Jurkat, Clone E6-1 (cell line): Measurements from ENCODE around the gene PRKAR1B.
"Not testable (repeated sequence)": the region's sequence is repeated elsewhere in the genome, so short reads cannot be mapped to it uniquely, and the experiment has no call there.

Experiments used
- DNase-seq: peaks from one replicate; pipeline ENCODE4 v3.0.0-alpha.2; 2011; ENCODE audit warnings: low read depth, low spot score
- H3K4me3 ChIP-seq: 2 replicates; pipeline ENCODE4 v1.5.1; 2011; ENCODE audit warnings: mild to moderate bottlenecking, low read length, control low read depth, moderate library complexity

Gene PRKAR1B

DNA sequence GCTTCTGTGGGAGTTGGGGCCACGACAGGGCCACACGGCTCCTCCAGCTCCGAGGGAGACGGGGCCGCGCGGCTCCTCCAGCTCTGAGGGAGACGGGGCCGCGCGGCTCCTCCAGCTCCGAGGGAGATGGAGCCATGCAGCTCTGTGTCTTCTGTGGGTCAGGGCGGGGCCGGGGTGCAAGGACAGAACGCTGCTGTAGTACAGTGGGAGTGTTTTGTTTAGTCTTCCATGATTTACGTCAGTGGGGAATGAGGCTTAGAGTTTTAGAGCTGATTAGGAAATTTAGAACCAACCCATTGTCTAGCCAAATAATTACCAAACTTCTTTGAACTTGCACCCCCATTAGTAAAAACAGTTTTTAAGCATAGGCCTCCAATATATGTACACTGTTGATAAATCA lies 32.9 kb upstream of the PRKAR1B start:
- no peak overlapping the region for H3K4me3 ChIP-seq
- no peak for DNase-seq

DNA sequence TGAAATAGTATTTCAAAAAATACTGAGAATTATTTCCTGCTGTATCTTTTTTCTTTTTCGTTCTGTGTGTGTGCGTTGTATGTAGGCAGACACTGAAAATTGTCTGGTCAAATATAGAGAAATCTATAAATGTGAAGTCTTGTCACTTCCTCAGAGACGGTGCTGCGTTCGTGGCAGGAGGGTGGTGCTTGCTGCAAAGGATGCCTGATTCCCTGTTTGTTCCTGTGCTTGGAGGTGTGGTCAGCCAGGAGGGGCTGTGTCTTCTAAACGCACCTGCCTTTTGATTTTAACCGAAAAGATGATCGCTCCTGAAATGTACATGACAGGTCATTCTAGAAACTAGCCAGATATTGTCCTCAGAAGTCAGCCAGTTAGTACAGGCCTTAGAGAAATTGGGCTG lies 32.5 kb upstream of the PRKAR1B start:
- DNase-seq, result no peak
- no peak overlapping the region for H3K4me3 ChIP-seq

DNA sequence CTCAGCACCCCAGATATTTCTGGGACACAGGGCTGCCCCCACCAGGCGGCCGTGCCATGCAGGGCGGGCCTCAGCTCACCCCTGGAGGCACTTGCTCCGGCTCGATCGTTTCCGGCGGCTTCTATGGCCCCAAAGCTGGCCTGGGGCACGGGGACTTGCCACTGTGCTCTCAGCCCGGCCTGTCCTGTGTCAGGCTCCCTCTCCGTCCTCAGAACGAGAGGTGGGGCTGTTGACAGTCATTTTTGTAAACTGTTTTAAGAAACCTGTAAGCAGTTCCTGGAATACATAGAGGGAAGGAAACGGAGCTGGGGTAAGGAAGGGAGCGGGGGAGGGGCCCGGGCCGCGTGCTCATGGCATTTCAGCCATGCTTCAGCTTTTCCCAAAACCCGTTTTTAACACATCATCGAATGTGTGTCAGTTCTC lies 30.7 kb upstream of the PRKAR1B start:
- DNase-seq, result no peak
- H3K4me3 ChIP-seq, result no peak overlapping the region

DNA sequence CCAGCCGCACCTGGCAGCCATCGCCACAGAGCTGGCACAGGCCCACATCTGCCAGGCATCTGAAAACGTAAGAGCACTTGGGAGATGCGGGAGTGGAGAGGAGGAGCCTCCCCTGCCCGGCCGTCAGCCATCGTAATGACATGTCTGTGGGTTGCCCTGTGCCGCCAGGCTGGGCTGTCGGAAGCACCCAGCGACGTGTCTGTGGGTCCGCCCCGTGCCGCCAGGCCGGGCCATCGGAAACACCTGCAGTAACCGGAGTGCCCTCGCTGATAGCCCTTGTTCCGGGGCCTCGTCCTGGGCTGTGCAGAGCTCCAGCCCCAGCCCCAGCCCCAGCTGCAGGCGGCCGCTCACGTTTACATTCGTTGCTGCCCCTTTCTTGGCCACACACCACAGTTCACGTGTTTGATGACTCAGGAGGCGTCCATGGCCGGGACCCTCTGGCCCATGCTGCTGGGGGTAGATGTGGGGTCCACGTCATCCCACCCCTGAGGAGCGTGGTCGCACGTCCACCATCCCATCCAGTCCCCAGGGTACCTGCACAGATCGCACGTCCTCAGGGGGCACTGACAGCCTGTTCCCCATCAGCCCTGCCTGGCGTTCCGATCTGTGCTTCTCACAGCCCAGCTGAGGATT lies 30.0 kb upstream of the PRKAR1B start:
- no peak overlapping the region for H3K4me3 ChIP-seq
- DNase-seq, result no peak

DNA sequence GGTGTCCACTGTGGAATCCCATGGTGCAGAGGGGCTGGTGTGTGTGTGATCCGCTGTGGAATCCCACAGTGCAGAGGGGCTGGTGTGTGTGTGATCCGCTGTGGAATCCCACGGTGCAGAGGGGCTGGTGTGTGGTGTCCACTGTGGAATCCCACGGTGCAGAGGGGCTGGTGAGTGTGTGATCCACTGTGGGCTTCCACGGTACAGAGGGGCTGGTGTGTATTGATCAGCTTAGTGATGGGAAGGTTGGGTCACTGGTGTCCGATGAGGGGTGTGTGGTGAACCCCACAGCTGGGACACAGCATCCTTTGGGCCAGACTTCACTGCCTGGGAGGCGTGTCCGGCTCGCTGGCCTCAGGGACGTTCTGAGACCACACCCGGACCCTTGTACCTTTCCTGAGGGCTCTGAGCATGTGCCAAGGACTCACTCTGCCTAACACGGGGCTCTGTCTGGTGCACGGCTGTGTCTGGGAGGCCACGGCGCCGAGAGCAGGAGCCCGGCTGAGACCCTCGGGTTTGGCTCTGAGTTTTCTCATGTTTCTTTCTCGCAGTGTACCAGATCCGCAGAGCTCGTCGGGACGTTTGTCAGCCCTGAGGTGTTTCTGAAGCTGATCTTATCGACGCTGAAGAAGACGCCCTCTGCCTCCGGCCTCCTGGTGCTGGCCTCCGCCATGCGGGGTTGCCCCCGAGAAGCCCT lies 29.3 kb upstream of the PRKAR1B start:
- no peak for DNase-seq

DNA sequence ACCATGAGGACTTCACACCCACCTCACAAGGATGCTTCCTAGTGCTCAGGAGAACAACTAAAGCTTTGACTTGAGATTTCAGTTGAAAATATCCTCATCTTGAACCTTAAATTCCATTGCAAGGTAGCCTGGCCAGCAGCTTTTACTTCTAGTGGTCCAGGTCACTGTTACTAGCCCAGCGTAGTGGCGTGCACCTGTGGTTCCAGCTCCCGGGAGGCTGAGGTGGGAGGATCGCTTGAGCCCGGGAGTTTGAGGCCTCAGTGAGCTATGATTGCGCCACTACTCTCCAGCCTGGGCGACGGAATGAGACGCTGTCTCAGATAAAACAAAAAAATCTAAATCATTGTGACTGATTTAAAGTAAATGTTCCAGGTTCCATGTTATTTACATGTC lies 28.3 kb upstream of the PRKAR1B start:
- no peak for DNase-seq
- no peak overlapping the region for H3K4me3 ChIP-seq

More for the DNA sequence above, 29.3 kb upstream of the PRKAR1B start:
- no peak overlapping the region for H3K4me3 ChIP-seq

DNA sequence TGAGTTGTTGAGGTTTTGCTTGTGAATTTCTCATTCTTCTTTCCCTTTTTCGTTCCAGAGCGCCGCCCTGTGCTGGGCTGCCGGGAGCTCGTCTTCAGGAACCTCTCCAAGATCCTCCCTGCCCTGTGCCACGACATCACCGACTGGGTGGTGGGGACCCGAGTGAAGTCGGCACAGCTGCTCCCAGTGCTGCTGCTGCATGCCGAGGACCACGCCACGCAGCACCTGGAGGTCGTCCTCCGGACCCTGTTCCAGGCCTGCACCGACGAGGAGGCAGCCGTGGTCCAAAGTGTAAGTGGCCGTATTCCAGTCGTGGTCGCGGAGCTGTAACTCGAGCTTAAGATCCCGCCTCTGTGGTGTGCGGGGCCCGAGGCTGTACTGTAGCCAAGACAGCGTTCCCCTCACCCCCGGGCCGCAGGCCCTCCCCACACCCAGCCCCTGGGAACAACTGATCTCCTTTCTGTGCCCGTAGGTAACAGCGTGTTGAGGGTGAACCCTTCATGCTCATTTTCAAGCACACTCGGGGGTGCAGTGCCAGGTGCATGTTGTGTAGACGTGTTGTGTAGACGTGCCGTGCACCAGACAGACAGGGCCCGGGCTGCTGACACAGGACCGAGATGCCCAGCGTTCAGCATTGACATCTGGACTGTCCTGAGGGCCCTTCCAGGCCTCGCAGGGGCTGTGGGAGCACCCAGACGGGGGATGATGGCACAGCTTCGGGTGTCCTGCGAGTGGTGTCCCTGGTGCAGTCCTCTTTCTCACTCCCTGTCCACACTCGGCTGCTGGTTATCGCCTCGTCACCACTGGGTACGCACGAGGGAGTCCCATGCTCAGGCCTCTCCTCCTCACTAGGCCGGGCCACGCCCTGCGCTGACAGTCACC lies 27.7 kb upstream of the PRKAR1B start:
- no peak overlapping the region for H3K4me3 ChIP-seq
- no peak for DNase-seq

DNA sequence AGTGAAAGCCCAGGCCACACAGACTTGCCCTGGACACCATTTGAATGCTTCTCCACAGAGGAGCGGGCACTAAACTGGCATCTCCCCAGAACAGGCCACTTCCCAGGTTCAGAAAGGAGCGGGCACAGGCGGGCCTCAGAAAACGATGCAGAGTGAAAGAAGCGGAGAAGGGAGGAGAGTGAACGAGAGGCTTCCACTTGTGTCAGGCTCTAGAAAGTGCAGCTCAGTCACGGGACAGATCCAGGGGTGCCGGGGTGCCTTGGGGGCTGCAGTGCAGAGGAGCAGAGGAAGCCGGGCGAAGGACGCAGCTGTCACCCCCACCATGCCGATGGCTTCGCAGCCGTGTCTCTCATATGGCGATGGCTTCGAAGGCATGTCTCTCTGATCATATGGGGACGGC lies 26.1 kb upstream of the PRKAR1B start:
- no peak for DNase-seq
- no peak overlapping the region for H3K4me3 ChIP-seq

DNA sequence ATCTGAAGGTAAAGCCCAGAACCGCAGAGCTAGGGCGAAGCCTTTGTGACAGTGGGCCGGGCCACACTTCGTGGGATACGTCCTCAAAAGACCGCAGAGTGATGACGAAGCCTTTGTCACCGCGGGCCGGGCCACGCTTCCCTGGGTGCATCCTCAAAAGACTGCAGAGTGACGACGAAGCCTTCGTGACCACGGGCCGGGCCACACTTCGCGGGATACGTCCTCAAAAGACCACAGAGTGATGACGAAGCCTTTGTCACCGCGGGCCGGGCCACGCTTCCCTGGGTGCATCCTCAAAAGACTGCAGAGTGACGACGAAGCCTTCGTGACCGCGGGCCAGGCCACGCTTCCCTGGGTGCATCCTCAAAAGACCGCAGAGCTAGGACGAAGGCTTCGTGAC lies 25.2 kb upstream of the PRKAR1B start:
- not testable (repeated sequence) for H3K4me3 ChIP-seq, DNase-seq

DNA sequence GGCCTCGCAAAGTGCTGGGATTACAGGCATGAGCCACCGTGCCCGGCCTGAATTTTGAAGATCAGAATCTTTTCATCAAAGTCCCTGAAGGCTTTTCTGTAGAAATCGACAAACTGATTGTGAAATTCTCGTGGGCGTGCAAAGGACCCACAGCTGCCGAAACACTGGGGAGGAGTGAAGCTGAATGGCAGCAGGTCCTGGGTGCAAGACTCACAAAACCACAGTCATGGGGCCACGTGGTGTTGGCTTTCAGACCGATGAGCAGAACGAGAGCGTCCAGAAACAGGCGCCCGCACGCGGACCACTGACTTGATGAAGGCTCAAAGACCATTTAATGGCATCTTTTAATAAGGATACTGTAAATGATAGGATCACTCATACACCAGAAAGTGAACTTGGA lies 24.7 kb upstream of the PRKAR1B start:
- H3K4me3 ChIP-seq, result no peak overlapping the region
- DNase-seq, result no peak

DNA sequence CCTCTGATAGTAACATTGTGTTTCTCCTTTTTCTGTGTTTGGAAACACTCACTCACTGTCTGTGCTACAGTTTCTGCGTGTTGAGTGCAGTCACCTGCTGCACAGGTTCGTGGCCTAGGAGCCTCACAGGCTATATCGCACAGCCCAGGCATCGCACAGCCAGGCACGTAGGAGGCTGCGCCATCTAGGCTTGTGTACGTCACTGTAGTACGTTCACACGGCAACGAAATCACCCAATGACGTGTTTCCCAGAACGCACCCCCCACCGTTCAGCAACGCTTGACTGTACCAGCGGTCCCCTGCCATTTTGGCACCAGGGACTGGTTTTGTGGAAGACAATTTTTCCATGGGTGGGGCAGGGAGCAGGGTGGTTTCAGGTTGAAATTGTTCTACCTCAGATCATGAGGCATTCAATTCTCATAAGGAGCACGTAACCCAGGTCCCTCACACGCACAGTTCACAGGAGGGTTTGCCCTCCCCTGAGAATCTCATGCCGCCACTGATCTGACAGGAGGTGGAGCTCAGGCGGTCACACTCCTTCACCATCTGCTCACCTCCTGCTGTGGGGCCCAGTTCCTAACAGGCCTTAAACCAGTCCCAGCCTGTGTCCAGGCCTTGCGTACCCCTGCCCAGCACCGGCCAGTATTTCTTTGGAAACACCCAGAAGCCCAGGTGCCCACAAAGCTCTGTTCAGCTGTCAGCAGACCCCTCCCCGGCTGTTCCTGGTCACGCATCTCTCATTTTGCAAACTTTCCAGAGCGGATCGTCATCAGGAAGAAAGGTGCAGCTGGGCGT lies 23.2 kb upstream of the PRKAR1B start:
- no peak overlapping the region for H3K4me3 ChIP-seq
- DNase-seq, result no peak

DNA sequence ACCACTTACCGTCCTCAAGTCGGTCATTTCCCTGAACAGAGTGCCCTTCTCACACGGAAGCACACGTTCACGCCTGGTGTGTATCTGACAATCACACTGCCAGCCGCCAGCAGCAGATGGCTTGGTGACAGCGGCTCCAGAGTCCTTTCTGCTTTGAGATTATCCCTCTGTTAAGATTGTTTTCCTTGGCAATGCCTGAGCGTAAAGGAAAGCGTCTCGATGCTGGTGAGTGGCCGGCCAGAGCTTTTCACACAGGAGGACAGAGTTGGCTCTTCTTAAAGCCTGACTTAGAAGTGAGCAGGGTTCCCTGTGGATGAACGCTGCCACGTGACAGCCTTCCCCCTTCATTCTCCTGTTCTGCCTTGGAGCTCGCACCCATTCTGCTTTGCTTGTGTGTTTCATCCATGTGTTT lies 22.1 kb upstream of the PRKAR1B start:
- no peak for DNase-seq
- no peak overlapping the region for H3K4me3 ChIP-seq

DNA sequence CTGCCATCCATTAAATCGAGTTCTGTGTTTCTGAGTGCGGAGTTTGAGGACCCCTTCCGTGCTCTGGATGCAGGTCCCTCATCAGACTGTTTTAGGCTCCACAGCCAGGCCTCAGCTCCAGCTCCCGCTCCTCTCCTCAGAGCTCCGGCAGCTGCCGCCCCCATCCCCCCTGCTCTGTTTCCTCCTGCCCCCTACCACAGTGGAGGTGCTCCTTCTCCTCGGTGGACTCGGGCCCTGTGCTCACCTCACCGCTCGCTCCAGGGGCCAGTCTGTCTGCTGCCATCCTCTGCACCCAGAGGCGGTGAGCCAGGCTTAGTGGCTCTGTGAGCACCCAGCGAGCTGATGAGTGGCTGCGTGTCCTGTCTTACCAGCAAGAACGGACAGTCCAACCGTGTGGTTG lies 21.4 kb upstream of the PRKAR1B start:
- DNase-seq, result no peak
- no peak overlapping the region for H3K4me3 ChIP-seq

DNA sequence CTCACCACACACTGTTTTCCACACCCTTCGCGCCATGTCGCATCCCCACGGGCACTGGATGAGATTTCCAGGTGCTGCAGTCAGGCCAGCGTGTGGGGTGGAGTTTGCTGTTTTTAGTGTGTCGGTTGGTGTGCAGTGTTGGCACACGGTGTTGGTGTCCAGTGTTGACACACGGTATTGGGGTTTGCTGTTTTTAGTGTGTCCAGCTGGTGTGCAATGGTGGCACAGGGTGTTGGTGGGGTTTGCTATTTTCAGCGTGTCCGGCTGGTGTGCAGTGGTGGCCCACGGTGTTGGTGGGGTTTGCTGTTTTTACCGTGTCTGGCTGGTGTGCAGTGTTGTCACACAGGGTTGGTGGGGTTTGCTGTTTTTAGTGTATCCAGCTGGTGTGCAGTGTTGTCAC lies 20.1 kb upstream of the PRKAR1B start:
- no peak for DNase-seq
- H3K4me3 ChIP-seq, result no peak overlapping the region

DNA sequence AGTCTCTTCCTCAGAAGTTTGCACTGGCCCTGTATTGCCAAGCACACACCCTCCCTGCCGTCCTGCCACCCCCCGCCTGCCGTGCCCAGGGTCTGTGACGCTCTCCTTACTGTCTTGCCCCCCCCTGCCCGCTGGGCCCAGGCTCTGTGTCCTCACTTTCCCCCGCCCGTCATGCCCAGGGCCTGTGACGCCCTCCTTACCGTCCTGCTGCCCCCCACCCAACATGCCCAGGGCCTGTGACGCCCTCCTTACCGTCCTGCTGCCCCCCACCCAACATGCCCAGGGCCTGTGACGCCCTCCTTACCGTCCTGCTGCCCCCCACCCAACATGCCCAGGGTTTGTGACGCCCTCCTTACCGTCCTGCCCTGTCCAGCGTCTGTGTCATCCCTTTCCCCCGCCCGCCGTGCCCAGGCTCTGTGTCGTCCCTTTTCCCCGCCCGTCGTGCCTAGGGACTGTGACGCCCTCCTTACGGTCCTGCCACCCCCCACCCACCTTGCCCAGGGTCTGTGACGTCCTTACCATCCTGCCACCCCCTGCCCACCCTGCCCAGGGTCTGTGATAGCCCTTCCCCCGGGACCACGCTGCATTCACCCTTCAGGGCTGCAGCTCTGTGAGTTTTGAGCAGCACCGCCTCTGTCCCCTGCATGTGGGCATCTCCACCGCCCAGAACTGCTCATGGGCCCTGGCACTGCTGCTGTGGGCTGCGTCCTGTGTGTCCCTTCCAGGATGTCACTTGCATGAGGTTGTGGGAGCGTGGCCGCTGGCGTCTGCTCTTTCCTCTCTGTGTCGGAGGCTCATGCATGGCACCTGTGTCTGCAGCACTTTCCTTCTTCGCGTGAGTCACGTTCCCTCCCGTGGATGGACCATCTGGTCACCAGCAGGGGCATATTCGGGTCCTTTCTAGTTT lies 19.3 kb upstream of the PRKAR1B start:
- no peak overlapping the region for H3K4me3 ChIP-seq
- no peak for DNase-seq

DNA sequence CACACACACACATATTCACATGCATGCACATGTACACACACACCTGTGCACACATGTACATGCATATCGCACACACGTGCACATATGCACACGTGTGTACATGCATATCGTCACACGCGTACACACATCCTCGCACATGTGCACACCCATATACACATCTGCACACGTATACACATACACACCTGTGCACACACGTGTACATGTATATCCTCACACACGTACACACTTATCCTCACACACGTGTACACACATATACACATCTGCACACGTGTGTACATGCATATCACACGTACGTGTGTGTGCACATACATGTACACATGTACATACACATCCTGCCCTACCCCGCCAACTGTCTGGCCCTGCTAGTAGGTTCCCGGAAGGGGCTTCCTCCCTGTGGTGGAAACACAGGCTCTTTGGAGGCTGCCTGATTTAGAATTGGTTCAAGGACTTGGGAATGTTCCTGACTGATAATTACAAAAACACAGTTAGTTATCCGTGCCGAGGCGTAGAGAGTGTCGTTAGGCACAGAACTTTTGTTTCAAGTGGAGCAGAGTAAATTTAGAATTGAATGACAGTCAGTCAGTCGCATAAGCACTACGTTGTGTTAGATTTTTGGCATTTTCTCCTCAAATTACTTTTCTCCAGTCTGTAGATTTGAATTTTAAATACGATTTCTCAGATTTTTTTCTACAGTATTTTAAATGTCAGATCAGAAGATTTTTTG lies 18.5 kb upstream of the PRKAR1B start:
- no peak for DNase-seq
- H3K4me3 ChIP-seq, result no peak overlapping the region

DNA sequence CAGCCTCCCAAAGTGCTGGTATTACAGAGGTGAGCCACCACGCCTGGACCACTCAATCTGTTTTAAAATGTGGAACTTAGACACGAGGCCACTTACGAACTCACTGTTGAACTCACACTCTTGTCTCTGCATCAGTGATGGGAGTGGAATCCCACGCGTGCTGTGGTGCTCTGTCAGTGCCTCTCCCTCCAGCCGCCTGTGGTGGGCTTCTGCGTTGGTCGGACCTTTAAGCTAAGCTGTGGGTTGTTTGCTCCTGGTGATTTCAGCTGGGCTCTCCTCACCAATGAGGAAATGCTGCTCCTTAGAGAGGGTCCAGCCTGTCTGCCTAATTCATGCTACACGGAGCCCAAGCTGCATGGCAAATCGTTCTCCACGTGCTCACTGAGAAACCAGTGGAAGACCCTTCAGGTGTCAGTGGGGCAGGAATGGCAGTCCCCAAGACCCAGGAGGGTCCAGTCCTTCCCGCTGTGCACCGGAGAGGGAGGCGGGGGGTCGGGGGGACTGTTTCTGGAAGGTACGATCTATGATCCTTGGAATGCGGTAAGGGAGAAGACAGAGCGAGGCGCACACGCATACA lies 17.9 kb upstream of the PRKAR1B start:
- no peak for DNase-seq
- H3K4me3 ChIP-seq, result no peak overlapping the region

DNA sequence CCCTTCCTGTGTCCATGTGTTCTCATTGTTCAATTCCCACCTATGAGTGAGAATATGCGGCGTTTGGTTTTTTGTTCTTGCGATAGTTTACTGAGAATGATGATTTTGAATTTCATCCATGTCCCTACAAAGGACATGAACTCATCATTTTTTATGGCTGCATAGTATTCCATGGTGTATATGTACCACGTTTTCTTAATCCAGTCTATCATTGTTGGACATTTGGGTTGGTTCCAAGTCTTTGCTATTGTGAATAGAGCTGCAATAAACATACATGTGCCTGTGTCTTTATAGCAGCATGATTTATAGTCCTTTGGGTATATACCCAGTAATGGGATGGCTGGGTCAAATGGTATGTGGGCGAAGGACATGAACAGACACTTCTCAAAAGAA lies 17.0 kb upstream of the PRKAR1B start:
- DNase-seq, H3K4me3 ChIP-seq: not testable (repeated sequence)
